Right cardiac atrium (tissue), 5 donors: ENCODE results near the gene PPL. TPM values are rescaled to one million over a fixed set of nuclear protein-coding genes. Genes with fewer than 3 reads are reported as not detected.

Experiments
- ATAC-seq, 2 donors: fragments of 200-7000 bp; cut with Tn5 transposase; one replicate each; pipeline versions ENCODE4 v1.8.0 to v1.9.1; 2020; ENCODE audit warnings: moderate library complexity in 2 of 2, mild to moderate bottlenecking in 1 of 2
- DNase-seq, 3 donors: peaks; one replicate each; pipeline ENCODE4 v3.0.0-alpha.2; 2020
- H3K27ac ChIP-seq: one replicate; pipeline ENCODE4 v1.5.1; 2013; ENCODE audit warnings: mild to moderate bottlenecking, low read length, control low read depth, moderate library complexity
- H3K27me3 ChIP-seq: one replicate; pipeline ENCODE4 v1.6.1; 2013; ENCODE audit not compliant: control insufficient read depth, insufficient read depth
- H3K4me1 ChIP-seq: one replicate; pipeline ENCODE4 v1.6.1; 2013; ENCODE audit warnings: low read length; ENCODE audit not compliant: control insufficient read depth, insufficient read depth
- H3K4me3 ChIP-seq: one replicate; pipeline ENCODE4 v1.5.1; 2013; ENCODE audit warnings: low read length, control low read depth
- H3K9me3 ChIP-seq: one replicate; pipeline ENCODE4 v1.6.1; 2013; ENCODE audit warnings: low read length; ENCODE audit not compliant: control insufficient read depth
- WGBS: extraction: QIAGEN DNeasy Blood & Tissue Kit; methylation state at CpG from one replicate; pipeline ENCODE4 v1.1.7; 2013; 5-methylcytosine and 5-hydroxymethylcytosine counted together
- intact Hi-C, 4 donors: fragments of 100-400 bp; cut with DNase I; formaldehyde crosslinking; loops; one replicate each; pipeline versions ENCODE4 v1.11.0 to v1.14.0; 2022 to 2023
- long read RNA-seq, 4 donors: library from polyadenylated mRNA; unstranded; transcript quantifications; one replicate each; pipeline ENCODE4 v2.0.0, GENCODE V29; 2020 to 2021
- polyA plus RNA-seq: library from polyadenylated mRNA; stranded (reverse); fragments of 200-250 nt; gene quantifications from one replicate; pipeline ENCODE4 v1.2.3, GENCODE V29; 2013
- total RNA-seq, 4 donors: library from RNA; stranded (reverse); fragmentation: NEBNext Ultra II Directional; extraction: Animal tissue kit (Norgen Biotek cat#: 25700); gene quantifications; one replicate each; pipeline ENCODE4 v1.2.1, GENCODE V29; 2021
- donor health status: healthy with polysubstance abuse.
- donor health status: DM: no; HTN: yes; CAD: no.
- donor health status: DM: no; HTN: no; CAD: no.
- donor health status: DM: no; HTN: yes; CAD: no; lungs with severe emphysema.
- donor health status: DM: yes; HTN: yes; CAD: no.

PPL gene
- 10 to 100 TPM in 2 of 4 donors, 1 to 10 TPM in 2; 3.9 to 19.1 (median 8.4) TPM for total RNA-seq
- polyA plus RNA-seq, result 5.0 TPM
- long read RNA-seq, donor 1, full-length matches to known transcripts, result 15 of 40 reads
- long read RNA-seq, donor 1, partial matches to known transcripts, result 6 of 40 reads
- long read RNA-seq, donor 1, other reads (novel, unspliced or antisense), result 19 of 40 reads
- long read RNA-seq, donor 2, full-length matches to known transcripts, result 8 of 27 reads
- long read RNA-seq, donor 2, partial matches to known transcripts, result 14 of 27 reads
- long read RNA-seq, donor 2, other reads (novel, unspliced or antisense), result 5 of 27 reads
- long read RNA-seq, donor 3, full-length matches to known transcripts, result 4 of 23 reads
- long read RNA-seq, donor 3, partial matches to known transcripts, result 5 of 23 reads
- long read RNA-seq, donor 3, other reads (novel, unspliced or antisense), result 14 of 23 reads
- long read RNA-seq, donor 4, full-length matches to known transcripts, result 4 of 14 reads
- long read RNA-seq, donor 4, partial matches to known transcripts, result 3 of 14 reads
- long read RNA-seq, donor 4, other reads (novel, unspliced or antisense), result 7 of 14 reads

- peak; percentile 30 to 53 for ATAC-seq
- no peak within 1 kb of the TSS for H3K27ac ChIP-seq
- peak within 1 kb of the TSS; percentile 58 for H3K4me3 ChIP-seq
- no peaks in the 10 kb centered on the region for H3K27me3 ChIP-seq
- intact Hi-C loops, result loop anchor here in 1 of 4 donors (10.0 kb wide), 1 partner anchor 52 kb away; no protein-coding TSS in a partner anchor
- H3K4me1 ChIP-seq, result peaks cover 2% of the 10 kb centered on the region
- peak; percentile 42 to 87 (median 83) for DNase-seq
- 12% methylated on average over 76 of the region's 76 CpGs for WGBS
- no peaks in the 10 kb centered on the region for H3K9me3 ChIP-seq
Observed at GRCh38 chr16:4936991-4937781, at the start of gene PPL. Gene PPL (minus strand): TSS chr16:4937148. CDS start chr16:4937045, 103 bp downstream.

- H3K4me1 ChIP-seq, result no peaks in the 10 kb centered on the region
- H3K4me3 ChIP-seq, result no peak overlapping the region
- H3K27me3 ChIP-seq, result no peaks in the 10 kb centered on the region
- DNase-seq, result no peak
- no peak for ATAC-seq
- H3K9me3 ChIP-seq, result no peaks in the 10 kb centered on the region
- no peak overlapping the region for H3K27ac ChIP-seq
- intact Hi-C loops, result no loop called here
- 75% methylated on average over 5 of the region's 5 CpGs for WGBS
Observed at GRCh38 chr16:4984174-4984990, 47.4 kb upstream of the PPL start.

GRCh38 chr16:4982056-4982867 is 45.3 kb upstream of the PPL start:
- Histone ChIP-seq H3K4me3 (no peak overlapping the region), H3K27ac (peak overlapping the region; percentile 94), H3K27me3 (no peaks in the 10 kb centered on the region), H3K9me3 (no peaks in the 10 kb centered on the region), H3K4me1 (no peaks in the 10 kb centered on the region)
- peak; percentile 26 to 81 (median 77) for DNase-seq
- intact Hi-C loops, result no loop called here
- WGBS, result 31% methylated on average over 20 of the region's 20 CpGs
- peak; percentile 90 for ATAC-seq

- Histone ChIP-seq H3K27me3 (no peaks in the 10 kb centered on the region), H3K4me3 (no peak overlapping the region), H3K4me1 (no peaks in the 10 kb centered on the region), H3K27ac (peak overlapping the region; percentile 85), H3K9me3 (no peaks in the 10 kb centered on the region)
- ATAC-seq, result peak in 1 of 2 donors; percentile 7
- intact Hi-C loops, result no loop called here
- WGBS, result 68% methylated on average over 7 of the region's 7 CpGs
- DNase-seq, result no peak
Observed at GRCh38 chr16:4981473-4981872, 44.5 kb upstream of the PPL start.

GRCh38 chr16:4980691-4981090 is 43.7 kb upstream of the PPL start:
- no peaks in the 10 kb centered on the region for H3K9me3 ChIP-seq
- intact Hi-C loops, result no loop called here
- H3K4me3 ChIP-seq, result no peak overlapping the region
- H3K27me3 ChIP-seq, result no peaks in the 10 kb centered on the region
- no peak overlapping the region for H3K27ac ChIP-seq
- H3K4me1 ChIP-seq, result no peaks in the 10 kb centered on the region
- no peak for ATAC-seq
- WGBS, result 73% methylated on average over 10 of the region's 10 CpGs
- no peak for DNase-seq

GRCh38 chr16:4979736-4980660 is 43.0 kb upstream of the PPL start:
- Histone ChIP-seq H3K9me3 (no peaks in the 10 kb centered on the region), H3K27ac (no peak overlapping the region), H3K4me1 (no peaks in the 10 kb centered on the region), H3K27me3 (no peaks in the 10 kb centered on the region), H3K4me3 (no peak overlapping the region)
- intact Hi-C loops, result no loop called here
- DNase-seq (no peak), ATAC-seq (no peak)
- WGBS, result 72% methylated on average over 25 of the region's 25 CpGs

- H3K4me1 ChIP-seq, result no peaks in the 10 kb centered on the region
- ATAC-seq (no peak), DNase-seq (no peak)
- no peak overlapping the region for H3K4me3 ChIP-seq
- WGBS, result 82% methylated on average over 7 of the region's 7 CpGs
- H3K27me3 ChIP-seq, result no peaks in the 10 kb centered on the region
- H3K27ac ChIP-seq, result no peak overlapping the region
- no peaks in the 10 kb centered on the region for H3K9me3 ChIP-seq
- intact Hi-C loops, result no loop called here
Observed at GRCh38 chr16:4979164-4979563, 42.2 kb upstream of the PPL start.

- WGBS, result 83% methylated on average over 5 of the region's 5 CpGs
- Histone ChIP-seq H3K27me3 (no peaks in the 10 kb centered on the region), H3K4me3 (no peak overlapping the region), H3K4me1 (no peaks in the 10 kb centered on the region), H3K27ac (no peak overlapping the region), H3K9me3 (no peaks in the 10 kb centered on the region)
- ATAC-seq, result no peak
- DNase-seq, result no peak
- intact Hi-C loops, result no loop called here
Observed at GRCh38 chr16:4976611-4977145, 39.7 kb upstream of the PPL start.

GRCh38 chr16:4976079-4976478 is 39.1 kb upstream of the PPL start:
- Histone ChIP-seq H3K27me3 (no peaks in the 10 kb centered on the region), H3K4me1 (no peaks in the 10 kb centered on the region), H3K9me3 (no peaks in the 10 kb centered on the region), H3K4me3 (no peak overlapping the region), H3K27ac (no peak overlapping the region)
- WGBS, result 82% methylated on average over 2 of the region's 2 CpGs
- ATAC-seq, result no peak
- no peak for DNase-seq
- intact Hi-C loops, result no loop called here
